ENCODE measurements around the gene PDXK. TPM values are rescaled to one million over a fixed set of nuclear protein-coding genes. Genes with fewer than 3 reads are reported as not detected.

Gene PDXK

DNA sequence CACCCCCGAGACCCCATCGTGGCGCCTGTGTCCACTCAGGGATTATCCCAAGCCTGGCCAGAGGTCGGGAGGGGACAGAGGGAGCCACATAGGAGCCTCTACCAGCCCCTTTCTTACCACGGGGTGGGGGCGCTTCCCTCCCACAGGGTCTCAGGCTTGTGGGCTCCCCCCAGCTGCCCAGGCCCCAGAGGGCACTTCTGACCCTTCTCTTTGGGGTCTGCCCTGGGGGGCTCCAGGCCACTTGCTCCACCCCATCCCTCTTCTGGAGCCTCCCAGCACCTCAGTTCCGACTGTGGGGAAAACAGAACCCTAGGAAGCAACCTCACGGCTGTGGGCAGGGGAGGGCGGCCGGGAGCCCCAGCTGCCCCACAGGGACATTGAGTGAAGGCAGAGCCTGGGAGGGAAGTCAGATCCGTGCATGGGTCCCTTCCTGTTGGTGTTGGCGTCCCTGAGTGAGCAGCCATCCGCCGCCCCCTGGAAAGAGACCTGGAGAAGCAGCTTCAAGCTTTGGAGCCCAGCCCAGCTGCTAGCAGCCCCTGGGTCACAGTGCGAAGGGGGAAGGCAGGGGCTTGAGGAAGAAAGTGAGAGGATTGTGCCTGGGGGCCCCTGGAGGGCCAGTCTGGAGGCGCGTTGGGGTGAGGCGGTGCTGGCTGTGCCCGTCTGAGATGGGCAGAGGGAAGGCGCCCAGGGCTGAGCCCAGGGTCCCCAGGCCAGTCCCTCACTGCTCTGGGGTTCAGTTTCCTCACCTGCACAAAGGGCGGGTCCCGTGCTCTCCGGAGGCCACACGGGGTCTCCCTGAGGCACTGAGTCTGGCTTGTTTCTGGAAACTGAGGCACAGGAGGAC is 92.6 kb downstream of the PDXK start:
- Histone ChIP-seq H3K27ac (ENCODE audit: low read length, poor library complexity, severe bottlenecking) (no peak overlapping the region), H2AK5ac (ENCODE audit: low read length, severe bottlenecking) (no peak overlapping the region), H2BK5ac (ENCODE audit: low read depth, low read length, poor library complexity, severe bottlenecking) (no peak overlapping the region), H2BK15ac (ENCODE audit: low read depth, poor library complexity, severe bottlenecking) (no peak overlapping the region), H2BK12ac (ENCODE audit: low read length in 2 of 2) (no peak overlapping the region), H2BK120ac (ENCODE audit: low read depth, low read length) (no peak overlapping the region), H3K4ac (ENCODE audit: low read depth in 1 of 2, low read length in 2 of 2) (no peak overlapping the region), H3K14ac (ENCODE audit: low read length in 2 of 2) (no peak overlapping the region), H3K27me3 (ENCODE audit: control insufficient read depth in 1 of 2, insufficient read depth in 1 of 2, low read length in 2 of 2) (peaks cover 4 to 25% of the 10 kb centered on the region in 2 experiments), H3K36me3 (ENCODE audit: control insufficient read depth in 1 of 2, insufficient read depth in 2 of 2, low read depth in 1 of 2, low read length in 2 of 2) (peaks cover 2 to 3% of the 10 kb centered on the region in 2 experiments), H3K4me2 (ENCODE audit: low read length, poor library complexity, severe bottlenecking) (no peak overlapping the region), H3K9me3 (ENCODE audit: control insufficient read depth, low read length) (no peaks in the 10 kb centered on the region), H3K18ac (ENCODE audit: low read depth in 1 of 2, low read length in 2 of 2) (no peak overlapping the region), H3K9ac (ENCODE audit: low read length) (peak overlapping the region; percentile 33), H3K4me1 (ENCODE audit: control insufficient read depth, insufficient read depth, low read depth, low read length) (peaks cover 6% of the 10 kb centered on the region), H3K23ac (ENCODE audit: low read length in 2 of 2) (no peak overlapping the region), H4K91ac (ENCODE audit: low read length) (peak overlapping the region; percentile 67), H2AFZ (ENCODE audit: low read depth, low read length) (no peak overlapping the region), H4K8ac (ENCODE audit: low read length) (no peak overlapping the region), H3K4me3 (ENCODE audit: insufficient read depth in 1 of 2, low read depth in 1 of 2, low read length in 2 of 2) (no peak overlapping the region), H3K79me1 (replicated peaks; ENCODE audit: low read length, poor library complexity, severe bottlenecking) (no peaks in the 10 kb centered on the region)
- no peak for DNase-seq
- WGBS: 80% methylated on average over 24 of the region's 24 CpGs

Small RNA genes lying within 50 kb of the gene (small RNA-seq; reads per million reads assigned to genes)
- gene AP001052.1 (ENCODE audit: low read depth): not detected
